Astrocyte (in vitro differentiated cells and primary cell): ENCODE results near the gene ZBTB7C. TPM values are rescaled to one million over a fixed set of nuclear protein-coding genes. Genes with fewer than 3 reads are reported as not detected.
A peak's percentile ranks its signal among the peaks of the same experiment; 100 is the strongest.

Experiments
- DNase-seq: peaks from one replicate; pipeline ENCODE4 v3.0.0-alpha.2; 2010; ENCODE audit warnings: low read depth
- FAIRE-seq: peaks from 2 replicates; lab custom pipeline; 2011; peaks lifted over from hg19 to GRCh38; lab: Jason Lieb, UNC
- H2AFZ ChIP-seq: 2 replicates; pipeline ENCODE4 v1.6.0; 2012; ENCODE audit warnings: low read depth, low read length, inconsistent platforms
- H3K27ac ChIP-seq: 2 replicates; pipeline ENCODE4 v1.5.1; 2011; ENCODE audit warnings: low read depth, low read length, inconsistent platforms
- H3K27me3 ChIP-seq: 2 replicates; pipeline ENCODE4 v1.6.0; 2011; ENCODE audit warnings: low read length, inconsistent platforms; ENCODE audit not compliant: insufficient read depth
- H3K36me3 ChIP-seq: 2 replicates; pipeline ENCODE4 v1.5.1; 2011; ENCODE audit warnings: low read length, inconsistent platforms; ENCODE audit not compliant: insufficient read depth
- H3K4me1 ChIP-seq: 2 replicates; pipeline ENCODE4 v1.5.1; 2011; ENCODE audit warnings: low read length, inconsistent platforms; ENCODE audit not compliant: insufficient read depth
- H3K4me2 ChIP-seq: 2 replicates; pipeline ENCODE4 v1.6.0; 2012; ENCODE audit warnings: low read length, inconsistent platforms
- H3K4me3 ChIP-seq: 2 replicates; pipeline ENCODE4 v1.5.1; 2011; ENCODE audit warnings: low read depth, mild to moderate bottlenecking, low read length, inconsistent platforms; ENCODE audit not compliant: insufficient read depth
- H3K79me2 ChIP-seq: 2 replicates; pipeline ENCODE4 v1.6.0; 2012; ENCODE audit warnings: mild to moderate bottlenecking, low read length, inconsistent platforms; ENCODE audit not compliant: insufficient read depth
- H3K9ac ChIP-seq: 2 replicates; pipeline ENCODE4 v1.6.0; 2012; ENCODE audit warnings: mild to moderate bottlenecking, low read length, inconsistent platforms
- H3K9me3 ChIP-seq: 2 replicates; pipeline ENCODE4 v1.5.1; 2012; ENCODE audit warnings: low read depth, mild to moderate bottlenecking, low read length, inconsistent platforms; ENCODE audit not compliant: insufficient read depth
- H4K20me1 ChIP-seq: 2 replicates; pipeline ENCODE4 v1.6.0; 2012; ENCODE audit warnings: low read length, inconsistent platforms; ENCODE audit not compliant: insufficient read depth
- H3K27ac Mint-ChIP-seq: one replicate; pipeline ENCODE4 v1.8.0; 2021; ENCODE audit warnings: mild to moderate bottlenecking, mixed read lengths; ENCODE audit not compliant: unreplicated experiment
- H3K27me3 Mint-ChIP-seq: one replicate; pipeline ENCODE4 v1.8.0; 2021; ENCODE audit warnings: low read depth, mixed read lengths; ENCODE audit not compliant: unreplicated experiment
- H3K36me3 Mint-ChIP-seq: one replicate; pipeline ENCODE4 v1.8.0; 2021; ENCODE audit warnings: low read depth, mixed read lengths; ENCODE audit not compliant: unreplicated experiment
- H3K4me1 Mint-ChIP-seq: one replicate; pipeline ENCODE4 v1.8.0; 2021; ENCODE audit warnings: low read depth, mixed read lengths; ENCODE audit not compliant: unreplicated experiment
- H3K4me3 Mint-ChIP-seq: one replicate; pipeline ENCODE4 v1.8.0; 2021; ENCODE audit warnings: mild to moderate bottlenecking, moderate library complexity, mixed read lengths; ENCODE audit not compliant: unreplicated experiment
- H3K9me3 Mint-ChIP-seq: one replicate; pipeline ENCODE4 v1.8.0; 2021; ENCODE audit warnings: mild to moderate bottlenecking, mixed read lengths; ENCODE audit not compliant: unreplicated experiment
- CTCF ChIP-seq: IDR thresholded peaks from 2 replicates; pipeline ENCODE4 v1.5.1; 2011; ENCODE audit warnings: low read depth, mild to moderate bottlenecking, inconsistent platforms, low read length, moderate library complexity; ENCODE audit not compliant: insufficient read depth
- EZH2 ChIP-seq: IDR thresholded peaks from 2 replicates; pipeline ENCODE4 v1.6.1; 2012; ENCODE audit warnings: mild to moderate bottlenecking, low read length, inconsistent platforms; ENCODE audit not compliant: insufficient read depth
- total RNA-seq: library from RNA; stranded (reverse); gene quantifications from 2 replicates; pipeline ENCODE4 v1.2.1, GENCODE V29; 2021

Gene ZBTB7C
- total RNA-seq, 1 donor from 2014 or later, result 1.0 TPM

GRCh38 chr18:48022531-48023329, 386.5 kb downstream of the ZBTB7C start:
- H3K4me2 ChIP-seq, result peak overlapping the region; percentile 61

GRCh38 chr18:48022021-48022420, 387.2 kb downstream of the ZBTB7C start:
- Histone ChIP-seq H3K27me3 (peaks cover 21% of the 10 kb centered on the region), H3K9me3 (no peaks in the 10 kb centered on the region), H3K4me2 (no peak overlapping the region), H2AFZ (no peak overlapping the region), H3K4me3 (no peak overlapping the region), H3K27ac (no peak overlapping the region), H3K79me2 (no peaks in the 10 kb centered on the region), H3K36me3 (no peaks in the 10 kb centered on the region), H4K20me1 (no peaks in the 10 kb centered on the region), H3K9ac (no peak overlapping the region), H3K4me1 (peaks cover 19% of the 10 kb centered on the region)
- peaks cover 15% of the 10 kb centered on the region for H3K4me1 Mint-ChIP-seq
- no peaks in the 10 kb centered on the region for H3K9me3 Mint-ChIP-seq
- H3K36me3 Mint-ChIP-seq, result no peaks in the 10 kb centered on the region
- H3K27ac Mint-ChIP-seq, result peak overlapping the region; percentile 80
- no peak overlapping the region for H3K4me3 Mint-ChIP-seq
- peaks cover 18% of the 10 kb centered on the region for H3K27me3 Mint-ChIP-seq
- FAIRE-seq (no peak), DNase-seq (no peak)
- no peak for TF ChIP-seq EZH2
- TF ChIP-seq CTCF, result no peak

More at GRCh38 chr18:48022531-48023329, 386.5 kb downstream of the ZBTB7C start:
- Mint-ChIP-seq H3K36me3 (no peaks in the 10 kb centered on the region), H3K9me3 (no peaks in the 10 kb centered on the region), H3K4me1 (peaks cover 20% of the 10 kb centered on the region), H3K27ac (peak overlapping the region; percentile 87), H3K4me3 (no peak overlapping the region), H3K27me3 (peaks cover 16% of the 10 kb centered on the region)
- Histone ChIP-seq H3K4me1 (peaks cover 19% of the 10 kb centered on the region), H3K27me3 (peaks cover 15% of the 10 kb centered on the region), H3K4me3 (no peak overlapping the region), H3K36me3 (no peaks in the 10 kb centered on the region), H3K9ac (peak overlapping the region; percentile 34), H2AFZ (peak overlapping the region; percentile 20), H3K9me3 (no peaks in the 10 kb centered on the region), H3K79me2 (no peaks in the 10 kb centered on the region), H3K27ac (no peak overlapping the region), H4K20me1 (no peaks in the 10 kb centered on the region)
- peak; percentile 54 for FAIRE-seq
- peak; percentile 45 for DNase-seq
- TF ChIP-seq CTCF, result peak; percentile 53
- TF ChIP-seq EZH2, result no peak
